HCT116 (cell line): Measurements from ENCODE around the gene RPS6KC1. TPM values are rescaled to one million over a fixed set of nuclear protein-coding genes. Genes with fewer than 3 reads are reported as not detected.

Source experiments
- ATAC-seq: fragments of 200-7000 bp; cut with Tn5 transposase; 2 replicates; pipeline ENCODE4 v1.9.1; 2020; ENCODE audit warnings: mild to moderate bottlenecking, moderate library complexity
- BruUV-seq: library from RNA; stranded (reverse); fragments of 400-500 nt; replicated peaks from 2 replicates; lab custom pipeline; 2021; lab: Mats Ljungman, UMichigan
- CTCF ChIA-PET: fragments of 300-600 bp; sonication (Branson Sonifier 250); formaldehyde crosslinking; loops from one replicate; lab custom pipeline; 2021; ENCODE audit warnings: antibody characterized with exemption; lab: Charles Lee
- POLR2A ChIA-PET: fragments of 300-600, 350-600 bp; sonication (Branson Sonifier 250); formaldehyde crosslinking; loops from one replicate; lab custom pipeline; 2021; ENCODE audit warnings: antibody characterized with exemption; lab: Charles Lee
- RAD21 ChIA-PET, 2 experiments: fragments of 300-600 bp; sonication (Branson Sonifier 250); formaldehyde crosslinking; loops; one replicate each; lab custom pipeline; 2023; ENCODE audit warnings: low total read pairs in 2 of 2; ENCODE audit not compliant: uncharacterized antibody in 2 of 2, unreplicated experiment in 2 of 2, low non-redundant PET in 1 of 2; lab: Charles Lee
- DNase-seq: peaks from one replicate; pipeline ENCODE4 v3.0.0-alpha.2; 2010; ENCODE audit warnings: low read depth, low spot score
- H2AFZ ChIP-seq: fragments of 200-600 bp; shearing (Covaris generic), sonication (generic); 2 replicates; pipeline ENCODE4 v1.6.1; 2017; ENCODE audit warnings: low read depth, mixed run types, mixed read lengths, antibody characterized with exemption, low read length; ENCODE audit not compliant: poor library complexity, severe bottlenecking
- H3K27ac ChIP-seq: 2 replicates; pipeline ENCODE4 v1.5.1; 2012; ENCODE audit warnings: low read depth, low read length
- H3K27me3 ChIP-seq: fragments of 200-600 bp; sonication (generic); 2 replicates; pipeline ENCODE4 v1.6.1; 2016; ENCODE audit warnings: mixed run types, low read length, mixed read lengths; ENCODE audit not compliant: insufficient read depth
- H3K36me3 ChIP-seq, 2 experiments: fragments of 200-500 bp in 1 of 2; fragments of 200-600 bp in 1 of 2; sonication (Bioruptor generic) in 1 of 2; sonication (generic) in 1 of 2; 2 replicates each; pipeline versions ENCODE4 v1.5.1 to v1.6.1; 2014 to 2016; ENCODE audit warnings: low read length in 2 of 2, inconsistent platforms in 1 of 2, mixed read lengths in 1 of 2, mixed run types in 1 of 2; ENCODE audit not compliant: insufficient read depth in 2 of 2, control insufficient read depth in 1 of 2
- H3K4me1 ChIP-seq, 2 experiments: fragments of 200-600 bp in 1 of 2; sonication (generic) in 1 of 2; 2 replicates each; pipeline versions ENCODE4 v1.5.1 to v1.6.1; 2012 to 2017; ENCODE audit warnings: low read length in 2 of 2, inconsistent platforms in 1 of 2, mild to moderate bottlenecking in 1 of 2, mixed read lengths in 1 of 2, mixed run types in 1 of 2, moderate library complexity in 1 of 2; ENCODE audit not compliant: insufficient read depth in 2 of 2, control insufficient read depth in 1 of 2
- H3K4me2 ChIP-seq: fragments of 200-600 bp; sonication (generic); 2 replicates; pipeline ENCODE4 v1.6.1; 2017; ENCODE audit warnings: mixed run types, low read length, mixed read lengths
- H3K4me3 ChIP-seq, 2 experiments: fragments of 200-600 bp in 1 of 2; sonication (generic) in 1 of 2; replicated peaks in 1 of 2; 2 replicates each; pipeline ENCODE4 v1.5.1; 2011 to 2016; ENCODE audit warnings: low read length in 2 of 2, control low read depth in 1 of 2, low read depth in 1 of 2, mild to moderate bottlenecking in 1 of 2, mixed read lengths in 1 of 2, mixed run types in 1 of 2
- H3K79me2 ChIP-seq: fragments of 200-600 bp; sonication (generic); 2 replicates; pipeline ENCODE4 v1.6.1; 2017; ENCODE audit warnings: mild to moderate bottlenecking, mixed run types, low read length, moderate library complexity, mixed read lengths; ENCODE audit not compliant: insufficient read depth
- H3K9ac ChIP-seq: fragments of 200-600 bp; sonication (generic); 2 replicates; pipeline ENCODE4 v1.6.1; 2016; ENCODE audit warnings: low read length, mixed read lengths
- H3K9me2 ChIP-seq: fragments of 200-600 bp; sonication (generic), shearing (Covaris generic); 2 replicates; pipeline ENCODE4 v1.6.1; 2017; ENCODE audit warnings: mixed run types, mild to moderate bottlenecking, moderate library complexity; ENCODE audit not compliant: insufficient read depth
- H3K9me3 ChIP-seq, 2 experiments: fragments of 200-500 bp in 1 of 2; fragments of 200-600 bp in 1 of 2; sonication (Bioruptor generic) in 1 of 2; sonication (generic) in 1 of 2; 2 replicates each; pipeline ENCODE4 v1.6.1; 2014 to 2017; ENCODE audit warnings: low read length in 2 of 2, mixed read lengths in 2 of 2, inconsistent platforms in 1 of 2, low read depth in 1 of 2, mild to moderate bottlenecking in 1 of 2, mixed run types in 1 of 2, moderate library complexity in 1 of 2; ENCODE audit not compliant: control insufficient read depth in 1 of 2, insufficient read depth in 1 of 2
- H4K20me1 ChIP-seq: fragments of 200-600 bp; sonication (generic), shearing (Covaris generic); 2 replicates; pipeline ENCODE4 v1.6.1; 2017; ENCODE audit warnings: mixed run types, mild to moderate bottlenecking, moderate library complexity; ENCODE audit not compliant: insufficient read depth
- ATF3 ChIP-seq: IDR thresholded peaks from 2 replicates; pipeline ENCODE4 v1.6.1; 2012
- CBX3 ChIP-seq: IDR thresholded peaks from 2 replicates; pipeline ENCODE4 v1.6.1; 2012; ENCODE audit warnings: low read depth
- CTCF ChIP-seq, 3 experiments: fragments of 200-600 bp in 1 of 3; sonication (generic) in 1 of 3; IDR thresholded peaks in 2 of 3; conservative IDR thresholded peaks in 1 of 3; 2 replicates each; pipeline ENCODE4 v1.5.1; 2012 to 2017; ENCODE audit warnings: low read depth in 2 of 3, low read length in 2 of 3, antibody characterized with exemption in 1 of 3, borderline replicate concordance in 1 of 3, control low read depth in 1 of 3, mild to moderate bottlenecking in 1 of 3, mixed read lengths in 1 of 3, mixed run types in 1 of 3, moderate library complexity in 1 of 3; ENCODE audit not compliant: insufficient read depth in 1 of 3
- EGR1 ChIP-seq: IDR thresholded peaks from 2 replicates; pipeline ENCODE4 v1.6.1; 2012; ENCODE audit warnings: low read depth
- ELF1 ChIP-seq: IDR thresholded peaks from 2 replicates; pipeline ENCODE4 v1.6.1; 2012; ENCODE audit warnings: low read depth, borderline replicate concordance
- EZH2 ChIP-seq: fragments of 200-600 bp; sonication (generic); IDR thresholded peaks from 2 replicates; pipeline ENCODE4 v1.6.1; 2017; ENCODE audit warnings: antibody characterized with exemption, mixed run types
- EZH2phosphoT487 ChIP-seq: fragments of 200-600 bp; IDR thresholded peaks from 2 replicates; pipeline ENCODE4 v1.6.1; 2018; ENCODE audit warnings: antibody characterized with exemption, borderline replicate concordance
- MAX ChIP-seq: IDR thresholded peaks from 2 replicates; pipeline ENCODE4 v1.6.1; 2012
- POLR2A ChIP-seq: IDR thresholded peaks from 2 replicates; pipeline ENCODE4 v1.7.0; 2011; ENCODE audit warnings: borderline replicate concordance; ENCODE audit not compliant: insufficient read depth, insufficient read length; ENCODE audit errors: extremely low read depth
- POLR2AphosphoS5 ChIP-seq: IDR thresholded peaks from 2 replicates; pipeline ENCODE4 v1.6.1; 2011; ENCODE audit warnings: mild to moderate bottlenecking, low read depth, low read length, moderate library complexity
- RAD21 ChIP-seq: IDR thresholded peaks from 2 replicates; pipeline ENCODE4 v1.6.1; 2012; ENCODE audit warnings: low read depth, mild to moderate bottlenecking
- SP1 ChIP-seq: IDR thresholded peaks from 2 replicates; pipeline ENCODE4 v1.6.1; 2012; ENCODE audit warnings: low read depth
- ZBTB33 ChIP-seq: IDR thresholded peaks from 2 replicates; pipeline ENCODE4 v1.6.1; 2011; ENCODE audit warnings: mild to moderate bottlenecking, low read length, moderate library complexity; ENCODE audit not compliant: insufficient replicate concordance; ENCODE audit errors: extremely low read depth
- ZFX ChIP-seq: fragments of 450-650 bp; IDR thresholded peaks from 2 replicates; pipeline ENCODE4 v1.6.1; 2017
- ZNF274 ChIP-seq: fragments of 200-500 bp; sonication (Bioruptor generic); IDR thresholded peaks from 2 replicates; pipeline ENCODE4 v1.6.1; 2014; ENCODE audit warnings: mild to moderate bottlenecking, low read depth, low read length, inconsistent platforms
- intact Hi-C: fragments of 100-400 bp; cut with micrococcal nuclease; formaldehyde crosslinking; loops from 2 replicates; pipeline ENCODE4 v1.10.0; 2022
- total RNA-seq: library from RNA; stranded (reverse); gene quantifications from one replicate; pipeline ENCODE4 v1.2.1, GENCODE V29; 2021; ENCODE audit not compliant: unreplicated experiment

RPS6KC1 gene
- total RNA-seq, 1 experiment from 2014 or later = 15.9 TPM

GRCh38 chr1:213266983-213267772 lies 216.1 kb downstream of the RPS6KC1 start:
- ChIA-PET POLR2A (no interaction called here), RAD21 (no interaction called here), CTCF (no interaction called here)
- DNase-seq (no peak), ATAC-seq (no peak)
- intact Hi-C loops = no loop called here
- Histone ChIP-seq H3K4me3 (no peak overlapping the region), H3K4me2 (no peak overlapping the region), H3K27ac (no peak overlapping the region), H3K36me3 (no peaks in the 10 kb centered on the region), H3K79me2 (no peaks in the 10 kb centered on the region), H3K4me1 (no peaks in the 10 kb centered on the region), H3K27me3 (no peaks in the 10 kb centered on the region), H4K20me1 (no peaks in the 10 kb centered on the region), H2AFZ (no peak overlapping the region), H3K9me3 (no peaks in the 10 kb centered on the region), H3K9ac (no peak overlapping the region), H3K9me2 (no peaks in the 10 kb centered on the region)
- no TSS peak for BruUV-seq
- no peak for TF ChIP-seq POLR2AphosphoS5
- TF ChIP-seq ZBTB33 = no peak

GRCh38 chr1:213268221-213268620 lies 217.2 kb downstream of the RPS6KC1 start:
- no peak for TF ChIP-seq EGR1
- TF ChIP-seq POLR2AphosphoS5 = no peak
- TF ChIP-seq EZH2 = no peak
- no peak for TF ChIP-seq CBX3
- no peak for TF ChIP-seq RAD21
- TF ChIP-seq ATF3 = no peak
- no peak for TF ChIP-seq ELF1
- TF ChIP-seq MAX = no peak
- TF ChIP-seq POLR2A = no peak
- TF ChIP-seq CTCF (IDR thresholded peaks at IDR 0.05 in 2 of 3, conservative IDR thresholded peaks at IDR 0.05 in 1 of 3; ENCODE audit: borderline replicate concordance in 1 of 3, insufficient read depth in 1 of 3, low read depth in 2 of 3, low read length in 2 of 3) = no peak
- TF ChIP-seq ZNF274 = no peak
- TF ChIP-seq SP1 = no peak
- TF ChIP-seq EZH2phosphoT487 = no peak
- no peak for TF ChIP-seq ZFX
- RAD21 ChIA-PET = no interaction called here
- Histone ChIP-seq H3K79me2 (no peaks in the 10 kb centered on the region), H3K9ac (no peak overlapping the region), H4K20me1 (no peaks in the 10 kb centered on the region), H3K36me3 (no peaks in the 10 kb centered on the region), H3K4me3 (no peak overlapping the region), H2AFZ (no peak overlapping the region), H3K4me1 (no peaks in the 10 kb centered on the region), H3K4me2 (no peak overlapping the region), H3K9me3 (no peaks in the 10 kb centered on the region), H3K9me2 (no peaks in the 10 kb centered on the region), H3K27me3 (no peaks in the 10 kb centered on the region), H3K27ac (no peak overlapping the region)
- no TSS peak for BruUV-seq
- CTCF ChIA-PET = no interaction called here
- intact Hi-C loops = no loop called here
- DNase-seq (no peak), ATAC-seq (no peak)
- POLR2A ChIA-PET = no interaction called here
